ENCODE data around the gene DIRAS3.
"Not testable (repeated sequence)": the region's sequence is repeated elsewhere in the genome, so short reads cannot be mapped to it uniquely, and the experiment has no call there.

DIRAS3 gene, protein sequence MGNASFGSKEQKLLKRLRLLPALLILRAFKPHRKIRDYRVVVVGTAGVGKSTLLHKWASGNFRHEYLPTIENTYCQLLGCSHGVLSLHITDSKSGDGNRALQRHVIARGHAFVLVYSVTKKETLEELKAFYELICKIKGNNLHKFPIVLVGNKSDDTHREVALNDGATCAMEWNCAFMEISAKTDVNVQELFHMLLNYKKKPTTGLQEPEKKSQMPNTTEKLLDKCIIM

DNA sequence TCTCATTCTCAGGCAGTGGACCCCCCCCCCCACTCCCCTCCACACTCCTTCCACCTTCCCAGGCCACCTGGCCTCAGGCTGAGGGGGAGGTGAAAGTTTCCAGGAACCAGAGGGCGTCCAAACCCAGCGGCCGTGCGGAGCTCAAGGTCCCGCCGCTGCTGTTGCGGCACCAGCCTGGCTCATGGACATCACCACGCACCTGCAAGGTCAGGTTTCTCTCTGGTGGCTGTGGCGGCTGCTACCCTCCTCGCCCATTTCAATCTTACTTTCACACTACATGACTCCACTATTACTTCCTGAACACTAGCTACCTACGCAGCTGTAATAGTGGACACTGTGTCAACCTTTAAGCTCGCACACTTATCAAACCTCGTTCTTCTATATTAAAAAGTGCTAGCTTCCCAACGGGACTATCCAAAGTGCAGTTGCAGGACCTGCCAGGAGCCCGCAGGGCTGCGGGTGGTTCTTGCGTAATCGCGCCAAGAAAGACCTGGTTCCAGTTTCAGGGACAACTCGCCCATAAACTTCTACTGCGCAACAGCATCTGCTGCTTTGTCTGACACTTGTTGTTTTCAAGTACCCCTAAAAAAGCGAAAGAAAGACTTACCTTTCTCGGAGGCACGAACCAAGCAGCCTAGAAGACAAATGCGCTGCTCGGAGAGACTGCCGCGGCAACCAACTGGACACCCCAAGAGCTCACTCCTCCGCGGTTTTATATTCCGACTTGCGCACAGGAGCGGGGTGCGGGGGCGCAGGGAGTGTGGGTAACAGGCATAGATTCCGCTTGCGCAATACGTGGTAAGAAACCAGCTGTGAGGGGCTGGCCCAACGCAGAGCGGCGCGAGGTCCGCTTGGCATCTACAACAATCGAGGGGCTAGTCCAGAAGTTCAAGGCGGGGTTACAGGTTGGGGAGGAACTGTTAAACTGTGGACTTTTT is at the start of gene DIRAS3:
TSS of gene DIRAS3 (minus strand) at position 687 of the 938 bp plus-strand sequence. CDS start 3,330 bp downstream, outside the sequence.
- DNase-seq = no peak

DNA sequence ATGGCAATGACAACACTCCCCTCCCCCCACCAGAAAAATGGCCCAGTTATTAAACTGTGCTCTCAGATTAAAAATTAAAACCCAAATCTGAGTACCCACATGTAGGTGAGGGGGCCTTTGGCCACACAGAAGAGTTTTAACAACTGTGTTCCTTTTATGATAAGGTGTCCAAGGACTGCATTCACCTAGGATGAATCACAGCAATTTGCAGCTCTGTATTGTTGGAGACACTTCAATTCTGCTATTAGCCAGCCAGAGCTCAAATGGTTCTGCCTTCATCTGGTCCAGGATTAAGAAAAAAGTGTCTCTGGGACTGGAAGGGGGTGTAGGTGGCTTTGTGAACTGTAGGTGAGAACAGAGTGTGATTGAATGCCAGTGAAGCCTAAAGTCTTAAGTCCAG is 43.3 kb upstream of the DIRAS3 start:
- no peak for DNase-seq

DNA sequence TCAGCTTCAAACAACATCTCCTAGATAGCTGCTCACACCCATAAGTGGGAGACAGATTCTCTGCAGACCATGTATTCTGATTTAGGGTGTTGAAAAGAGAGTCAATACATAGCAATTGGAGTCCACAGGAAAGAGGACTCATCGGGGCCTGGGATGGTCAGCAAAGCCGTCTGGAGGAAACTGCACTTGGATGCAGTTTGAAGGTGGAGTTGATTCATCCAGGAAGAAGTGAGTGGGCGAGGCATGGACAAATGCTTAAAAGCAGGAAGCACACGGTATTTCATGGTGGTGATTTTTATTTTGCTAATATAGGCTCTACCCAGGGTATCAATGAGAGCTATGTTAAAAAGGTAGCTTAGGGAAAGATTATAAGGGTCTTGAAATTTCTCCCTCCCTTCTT is 36.8 kb upstream of the DIRAS3 start:
- no peak for DNase-seq

DNA sequence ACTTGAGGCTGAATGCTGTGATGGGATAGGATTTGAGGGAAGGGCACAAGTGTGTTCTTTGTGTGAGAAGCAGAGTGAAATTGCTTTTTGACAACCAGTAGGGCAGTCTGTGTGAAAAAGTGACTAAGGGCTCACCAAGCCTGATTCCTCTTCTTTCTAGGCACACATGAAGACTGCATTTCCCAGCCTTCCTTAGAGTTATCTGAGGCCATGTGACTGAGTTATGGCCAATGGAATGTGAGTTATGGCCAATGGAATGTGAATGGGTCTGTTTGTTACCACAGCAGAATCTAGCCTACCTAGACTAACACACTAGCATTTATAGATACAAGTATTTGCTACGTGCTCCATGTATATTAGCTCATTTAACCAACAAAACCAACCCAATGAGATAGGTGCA is 35.3 kb upstream of the DIRAS3 start:
- no peak for DNase-seq

DNA sequence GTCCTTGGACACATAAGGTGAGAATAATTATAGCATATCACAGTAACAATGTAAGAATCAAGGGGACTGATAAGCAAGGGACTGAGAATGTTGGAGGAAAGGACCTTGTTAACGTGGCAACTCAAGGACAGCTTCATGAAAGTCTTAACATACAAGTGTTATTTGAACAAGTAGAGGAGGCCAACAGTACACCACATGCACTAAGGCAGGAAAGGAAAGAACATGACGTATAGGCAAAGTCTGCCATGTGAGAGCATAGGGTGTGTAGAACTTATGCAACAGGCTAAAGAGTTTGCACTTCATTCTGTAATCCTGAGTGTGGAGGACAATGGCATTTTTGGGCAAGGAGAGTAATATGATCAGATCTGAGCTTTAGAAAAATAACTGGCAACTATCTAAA is 33.3 kb upstream of the DIRAS3 start:
- no peak for DNase-seq

DNA sequence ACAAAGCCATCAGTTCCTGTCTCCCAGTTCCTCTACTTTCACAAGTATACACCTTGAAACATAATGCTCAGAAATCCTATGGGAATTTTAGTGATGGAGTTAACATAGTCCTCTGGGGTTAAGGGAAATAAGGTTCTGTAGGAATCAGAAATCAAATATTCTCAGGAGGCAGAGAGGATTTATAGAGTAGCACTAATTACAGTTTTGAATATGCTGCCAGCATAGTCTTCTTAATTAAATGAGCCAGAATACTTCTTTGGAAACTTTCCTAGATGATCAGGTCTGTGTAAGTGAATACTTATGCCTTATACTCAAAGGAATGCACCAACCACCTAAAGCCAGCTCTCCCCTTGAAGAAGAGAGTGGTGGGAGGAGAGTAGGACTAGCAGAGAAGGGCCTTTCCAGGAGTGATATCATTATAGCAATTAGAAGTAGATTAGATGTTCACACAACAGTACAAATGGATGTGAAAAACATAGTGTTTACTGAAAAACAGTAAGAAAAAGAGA is 31.4 kb upstream of the DIRAS3 start:
- DNase-seq = no peak

DNA sequence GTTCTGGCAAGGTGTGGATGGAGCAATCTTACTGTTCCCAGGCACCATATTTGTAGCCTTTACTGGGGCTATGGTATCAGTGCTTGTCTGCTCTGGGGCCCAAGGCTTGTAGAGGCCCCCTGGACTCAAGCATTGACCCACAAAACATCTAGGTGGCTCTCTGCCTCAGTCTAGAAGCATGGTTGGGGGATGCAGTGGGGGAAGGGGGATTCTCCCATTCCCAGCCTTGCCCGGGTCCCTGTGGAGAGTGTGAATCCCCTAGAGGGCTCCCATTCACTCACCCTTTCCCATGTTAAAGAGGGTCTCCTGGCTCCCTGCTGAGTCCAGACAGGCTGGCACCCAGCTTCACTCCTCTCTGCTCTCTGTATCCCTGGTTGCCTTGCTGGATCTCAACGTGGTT is 28.2 kb upstream of the DIRAS3 start:
- DNase-seq = no peak

DNA sequence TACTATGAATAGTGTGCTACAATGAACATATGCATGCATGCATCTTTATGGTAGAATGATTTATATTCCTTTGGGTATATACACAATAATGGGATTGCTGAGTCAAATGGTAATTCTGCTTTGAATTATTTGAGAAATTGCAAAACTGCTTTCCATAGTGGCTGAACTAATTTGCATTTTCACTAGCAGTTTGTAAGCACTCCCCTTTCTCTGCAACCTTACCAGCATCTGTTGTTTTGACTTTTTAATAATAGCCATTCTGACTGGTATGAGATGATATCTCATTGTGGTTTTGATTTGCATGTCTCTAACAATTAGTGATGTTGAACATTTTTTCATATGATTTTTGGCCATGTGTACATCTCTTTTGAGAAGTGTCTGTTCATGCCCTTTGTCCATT is 24.0 kb upstream of the DIRAS3 start:
- peak; percentile 96 for DNase-seq

DNA sequence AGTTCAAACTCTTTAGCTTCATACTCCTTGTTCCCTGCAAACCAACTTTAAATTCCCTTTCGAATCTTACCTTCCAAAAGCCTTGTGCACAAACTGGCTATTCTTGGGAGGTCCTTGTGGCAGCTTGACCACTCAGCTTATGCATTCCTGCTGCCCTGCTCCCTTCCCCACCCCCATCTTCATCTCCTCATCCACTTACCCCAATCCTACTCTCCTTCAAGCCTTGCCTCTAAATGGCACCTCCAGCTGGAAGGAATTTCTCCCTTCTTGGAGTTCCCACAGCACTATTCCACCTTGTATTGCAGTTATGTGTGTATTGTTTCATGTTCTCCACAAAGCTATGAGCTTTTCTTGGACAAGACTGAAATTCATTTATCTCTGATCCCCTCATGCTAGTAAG is 15.3 kb upstream of the DIRAS3 start:
- DNase-seq = no peak

DNA sequence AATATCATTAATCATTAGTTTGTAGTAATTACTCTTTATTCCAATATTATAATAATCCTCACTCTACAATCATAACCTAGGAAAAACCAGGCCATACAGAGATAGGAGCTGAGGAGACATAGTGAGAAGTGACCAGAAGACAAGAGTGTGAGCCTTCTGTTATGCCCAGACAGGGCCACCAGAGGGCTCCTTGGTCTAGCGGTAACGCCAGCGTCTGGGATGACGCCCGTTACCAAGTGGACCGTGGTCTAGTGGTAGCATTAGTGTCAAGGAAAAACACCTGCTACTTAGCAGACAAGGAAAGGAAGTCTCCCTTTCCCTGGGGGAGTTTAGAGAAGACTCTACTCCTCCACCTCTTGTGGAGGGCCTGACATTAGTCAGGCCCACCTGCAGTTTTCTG is 7.6 kb upstream of the DIRAS3 start:
- not testable (repeated sequence) for DNase-seq

DNA sequence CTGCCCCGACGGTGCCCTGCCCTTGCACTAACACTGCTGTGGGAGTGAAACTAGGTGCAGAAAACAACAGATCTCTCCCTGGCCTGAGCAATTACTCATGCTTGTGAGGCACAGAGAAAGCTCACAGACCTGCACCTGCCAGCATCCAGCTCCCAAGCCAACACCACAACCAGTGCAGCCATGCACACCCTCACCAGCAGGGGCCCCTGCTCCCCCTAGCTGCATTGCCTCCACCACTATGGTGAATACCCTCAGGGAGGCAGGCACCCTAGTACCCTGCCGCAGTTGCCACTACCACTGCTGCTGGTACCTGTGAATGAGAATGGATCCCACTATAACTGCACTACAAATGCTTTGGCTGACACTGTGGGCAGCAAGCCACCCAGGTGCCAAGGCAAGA is 7.1 kb upstream of the DIRAS3 start:
- no peak for DNase-seq

DNA sequence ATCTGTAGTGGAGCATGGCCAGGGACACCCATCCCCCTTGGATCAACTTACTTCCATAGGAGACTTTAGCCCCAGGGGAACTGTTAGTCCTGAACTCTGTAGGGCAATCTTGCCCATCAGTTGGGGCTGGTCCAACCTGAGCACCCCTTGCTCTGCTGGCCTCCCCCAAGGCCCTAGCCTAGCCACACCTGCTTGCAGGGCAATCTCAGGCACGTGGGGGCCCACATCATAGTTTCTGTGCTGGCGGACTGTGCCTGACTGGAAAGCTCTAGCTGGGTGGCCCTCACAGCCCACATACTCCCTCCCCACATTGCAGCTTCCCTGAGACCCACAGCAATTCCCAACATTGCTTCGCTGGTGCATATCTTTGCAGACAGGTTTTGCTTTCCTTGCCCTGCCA is 6.6 kb upstream of the DIRAS3 start:
- DNase-seq = no peak

DNA sequence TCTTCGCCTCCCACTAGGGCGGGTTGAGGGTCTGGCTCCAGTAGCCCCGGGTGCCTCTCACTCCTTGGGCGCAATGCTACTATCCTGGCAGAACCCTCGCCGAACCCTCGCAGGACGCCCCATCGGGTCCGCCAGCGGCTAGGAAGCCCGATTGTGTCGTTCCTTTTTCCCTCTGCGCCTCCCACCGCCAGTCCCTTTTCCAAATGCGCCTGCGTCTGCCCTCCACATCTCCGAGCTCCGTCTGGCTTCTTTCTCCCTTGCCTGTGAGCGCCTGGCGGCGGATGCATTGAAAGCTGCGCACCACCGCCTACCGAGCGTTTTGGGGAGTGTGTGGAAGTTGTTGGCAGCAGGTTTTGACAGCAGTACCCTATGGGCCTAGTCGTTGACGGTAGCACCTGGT is 1.0 kb upstream of the DIRAS3 start:
- DNase-seq = no peak

DNA sequence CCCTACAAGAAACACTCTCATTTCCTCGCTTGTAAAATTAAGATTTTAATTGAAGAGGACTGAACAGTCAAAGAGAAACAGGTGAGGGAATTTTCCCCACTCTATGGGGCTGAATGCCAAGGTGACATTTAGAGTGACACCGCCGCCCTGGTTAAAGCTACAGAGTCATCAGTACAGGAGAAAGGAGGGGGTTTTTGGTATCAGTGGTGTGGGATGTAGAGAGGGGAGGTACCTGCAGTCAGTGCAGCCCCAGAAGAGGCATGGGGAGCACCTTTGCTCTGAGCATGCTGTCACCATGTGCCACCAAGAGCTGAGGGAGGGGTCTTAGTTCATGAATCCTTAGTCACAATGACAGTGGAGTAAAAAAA is 2.8 kb downstream of the DIRAS3 start:
- DNase-seq = no peak

DNA sequence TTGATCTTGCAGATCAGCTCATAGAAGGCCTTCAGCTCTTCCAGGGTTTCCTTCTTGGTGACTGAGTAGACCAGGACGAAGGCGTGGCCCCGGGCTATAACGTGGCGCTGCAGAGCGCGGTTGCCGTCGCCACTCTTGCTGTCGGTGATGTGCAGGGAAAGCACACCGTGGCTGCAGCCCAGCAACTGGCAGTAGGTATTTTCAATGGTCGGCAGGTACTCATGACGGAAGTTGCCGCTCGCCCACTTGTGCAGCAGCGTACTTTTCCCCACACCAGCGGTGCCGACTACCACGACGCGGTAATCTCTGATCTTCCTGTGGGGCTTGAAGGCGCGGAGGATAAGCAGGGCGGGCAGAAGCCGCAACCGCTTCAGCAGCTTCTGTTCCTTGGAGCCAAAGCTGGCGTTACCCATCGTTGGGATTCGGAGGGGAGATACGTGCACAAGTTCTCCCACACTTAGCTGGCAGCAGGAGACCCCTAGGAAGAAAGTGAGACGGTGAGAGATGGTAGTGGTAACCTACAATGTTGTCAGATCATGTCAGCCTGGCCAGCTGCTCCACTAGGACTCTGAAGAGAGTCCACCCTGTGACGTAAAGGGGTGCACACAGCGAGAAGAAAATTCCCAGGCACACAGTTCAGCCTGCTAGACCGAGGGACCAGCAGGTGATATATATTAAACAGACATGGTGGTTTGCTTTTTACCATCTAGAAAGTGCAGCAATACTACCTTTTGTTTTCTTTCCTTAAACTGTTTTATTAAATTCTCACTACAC is 3.4 kb downstream of the DIRAS3 start:
- no peak for DNase-seq

DNA sequence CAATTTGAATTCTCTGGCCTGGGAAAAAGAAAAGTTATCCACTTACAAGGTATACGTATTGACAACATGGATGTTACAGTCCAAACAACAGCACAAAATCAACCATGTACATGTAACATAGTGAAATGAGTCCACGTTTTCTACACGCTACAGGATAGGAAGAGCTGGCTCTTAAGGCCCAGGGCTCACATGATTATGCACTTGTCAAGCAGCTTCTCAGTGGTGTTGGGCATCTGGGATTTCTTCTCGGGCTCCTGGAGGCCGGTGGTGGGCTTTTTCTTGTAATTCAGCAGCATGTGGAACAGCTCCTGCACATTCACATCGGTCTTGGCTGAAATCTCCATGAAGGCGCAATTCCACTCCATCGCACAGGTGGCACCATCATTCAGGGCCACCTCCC is 4.0 kb downstream of the DIRAS3 start:
- DNase-seq = no peak

DNA sequence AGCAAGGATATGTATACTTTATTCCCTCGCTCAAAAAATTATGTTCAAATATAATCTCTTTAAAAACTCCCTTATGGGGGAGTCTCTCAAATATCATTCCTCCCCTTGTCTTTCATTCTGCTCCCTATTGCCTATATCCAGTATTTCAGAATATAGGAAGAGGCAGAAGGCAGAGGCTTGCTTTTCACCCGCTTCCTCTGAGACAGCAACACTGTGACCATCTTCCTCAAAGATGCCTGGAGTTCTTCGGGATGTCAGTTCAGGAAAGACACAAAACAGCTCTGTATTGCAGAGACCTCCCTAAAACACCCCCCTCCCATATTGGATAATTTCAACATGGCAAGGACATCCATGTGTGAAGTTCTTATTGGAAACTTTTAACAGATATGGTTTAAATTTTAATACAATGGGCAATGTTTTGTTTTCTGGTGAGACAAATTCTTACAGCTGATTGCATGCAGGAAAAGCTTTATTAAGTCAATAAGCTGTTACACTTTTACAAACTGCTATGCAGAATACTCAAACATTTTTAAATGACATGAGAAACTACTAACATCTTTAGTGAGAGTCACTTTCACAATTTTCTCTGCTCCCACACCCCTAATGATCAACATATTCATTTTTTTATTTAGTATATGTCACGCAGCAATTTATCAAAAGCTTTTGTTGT is 4.8 kb downstream of the DIRAS3 start:
- no peak for DNase-seq

DNA sequence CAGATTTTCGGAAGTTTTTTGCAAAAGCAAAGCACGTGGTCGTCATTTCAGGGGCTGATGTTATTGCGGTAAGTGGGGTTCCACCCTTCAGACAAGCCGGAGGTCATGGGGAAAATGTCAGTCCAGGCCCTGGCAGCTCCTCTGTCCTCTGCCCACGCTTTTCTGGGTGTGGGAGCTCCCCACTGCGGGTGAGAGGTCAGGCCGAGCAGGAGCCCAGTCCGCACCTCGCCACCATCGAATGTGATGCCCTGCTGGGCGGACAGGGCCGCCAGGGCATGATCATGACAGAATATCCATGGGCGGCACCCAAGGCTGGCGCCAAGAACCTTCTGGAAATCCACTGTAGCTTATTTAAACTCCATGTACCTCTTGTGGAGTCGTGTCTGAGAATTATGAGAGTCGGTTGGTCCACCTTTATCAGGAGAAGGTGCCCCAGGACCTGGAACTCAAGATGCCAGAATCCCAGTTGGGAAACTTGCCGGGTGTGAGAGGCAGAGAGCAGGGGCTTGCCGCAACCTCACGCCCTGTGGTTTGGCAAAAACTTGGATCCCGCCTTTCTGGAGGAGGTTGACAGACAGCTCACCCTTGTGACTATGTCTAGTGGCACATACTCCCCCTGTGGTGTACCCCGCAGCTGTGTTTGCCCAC is 6.9 kb downstream of the DIRAS3 start:
- no peak for DNase-seq

DNA sequence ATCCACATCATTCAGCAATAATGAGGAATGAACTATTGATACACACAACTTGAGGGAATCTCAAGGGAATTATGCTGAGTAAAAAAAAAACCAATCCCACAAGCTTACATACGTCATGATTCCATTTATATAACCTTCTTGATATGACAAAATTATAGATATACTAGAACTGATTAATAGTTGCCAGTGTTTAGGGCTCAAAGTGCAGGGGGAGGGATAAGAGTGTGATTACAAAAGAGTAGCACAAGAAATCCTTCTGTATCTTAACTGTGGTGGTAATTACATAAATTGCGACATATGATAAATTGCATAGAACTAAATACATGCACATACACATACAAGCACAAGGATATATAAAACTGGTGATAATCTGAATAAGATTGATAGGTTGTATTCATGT is 13.5 kb downstream of the DIRAS3 start:
- DNase-seq = no peak

DNA sequence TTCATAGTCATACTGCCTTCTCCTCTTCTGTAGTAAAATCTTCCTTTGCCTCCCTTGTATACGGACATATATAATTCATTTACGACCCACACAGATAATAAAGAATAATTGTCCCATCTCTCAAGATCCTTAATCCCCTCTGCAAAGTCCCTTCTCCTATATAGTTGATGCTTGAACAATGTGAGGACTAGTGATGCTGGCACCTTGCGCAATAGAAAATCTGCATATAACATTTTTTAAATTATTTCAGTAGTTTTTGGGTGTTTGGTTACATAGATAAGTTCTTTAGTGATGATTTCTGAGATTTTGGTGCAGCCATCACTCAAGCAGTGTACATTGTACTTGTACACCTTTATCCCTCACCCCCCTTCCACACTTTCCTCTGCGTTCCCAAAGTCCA is 21.0 kb downstream of the DIRAS3 start:
- DNase-seq = no peak

DNA sequence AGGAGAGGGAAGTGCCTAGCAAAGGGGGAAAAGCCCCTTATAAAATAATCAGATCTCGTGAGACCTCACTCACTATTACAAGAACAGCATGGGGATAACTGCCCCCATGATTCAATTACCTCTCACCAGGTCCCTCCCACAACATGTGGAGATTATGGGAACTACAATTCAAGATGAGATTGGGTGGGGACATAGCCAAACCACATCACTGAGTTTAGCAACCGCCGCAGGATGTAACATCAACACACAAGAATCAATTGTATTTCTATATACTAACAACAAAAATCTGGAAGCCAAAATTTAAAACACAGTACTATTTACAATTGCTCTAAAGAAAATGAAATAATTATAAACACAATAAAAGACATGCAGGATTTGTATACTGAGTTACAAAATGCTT is 21.9 kb downstream of the DIRAS3 start:
- no peak for DNase-seq

DNA sequence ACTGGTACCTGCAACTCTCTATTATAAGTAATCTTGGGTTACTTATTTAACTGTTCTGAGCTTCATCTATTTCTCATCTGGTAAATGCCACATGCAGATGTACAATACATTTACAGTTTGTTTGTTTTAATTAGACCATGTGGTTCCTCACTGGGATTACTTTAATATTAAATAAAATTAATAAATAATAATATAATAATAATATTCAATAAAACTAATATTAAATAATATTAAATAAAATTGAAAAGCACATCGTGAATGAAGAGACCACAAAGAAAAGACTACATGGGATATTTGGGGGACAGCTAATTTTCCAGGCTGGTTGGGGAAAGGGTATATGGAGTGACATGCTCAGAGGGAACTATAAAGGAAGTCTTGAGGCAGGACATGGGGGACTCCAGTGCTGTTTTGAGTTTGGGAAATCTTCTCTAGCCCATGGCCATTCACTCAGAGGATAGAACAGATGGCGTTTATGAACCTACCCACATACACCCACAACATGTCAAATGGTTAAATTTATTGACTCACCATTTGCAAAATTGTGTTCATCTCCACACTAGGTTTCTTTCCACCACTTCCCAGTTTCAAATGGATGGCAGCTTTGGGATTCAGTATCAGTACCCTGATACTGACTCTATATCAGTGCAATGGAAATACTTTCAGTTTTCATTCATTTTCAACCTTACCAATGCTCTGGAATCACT is 25.6 kb downstream of the DIRAS3 start:
- DNase-seq = no peak
